Fibroblast of villous mesenchyme (primary cell): ENCODE data around the gene PNMA8C. TPM values are rescaled to one million over a fixed set of nuclear protein-coding genes. Genes with fewer than 3 reads are reported as not detected.

Experiments
- DNase-seq: peaks from one replicate; pipeline ENCODE4 v3.0.0-alpha.2; 2010; ENCODE audit warnings: low read depth
- H3K4me3 ChIP-seq: 2 replicates; pipeline ENCODE4 v1.5.1; 2011; ENCODE audit warnings: low read depth, mild to moderate bottlenecking, low read length
- total RNA-seq: library from RNA; depleted of rRNA; stranded (reverse); fragments of >200 nt; gene quantifications from 2 replicates; pipeline ENCODE4 v1.2.3, GENCODE V29; 2012
- TF ChIP-seq, protein P1 (sequence below): IDR thresholded peaks from 2 replicates; pipeline ENCODE4 v1.5.1; 2012; ENCODE audit warnings: low read depth, mild to moderate bottlenecking, low read length; ENCODE audit not compliant: insufficient read depth

Gene PNMA8C
- total RNA-seq, 1 donor = under 0.01 TPM

DNA sequence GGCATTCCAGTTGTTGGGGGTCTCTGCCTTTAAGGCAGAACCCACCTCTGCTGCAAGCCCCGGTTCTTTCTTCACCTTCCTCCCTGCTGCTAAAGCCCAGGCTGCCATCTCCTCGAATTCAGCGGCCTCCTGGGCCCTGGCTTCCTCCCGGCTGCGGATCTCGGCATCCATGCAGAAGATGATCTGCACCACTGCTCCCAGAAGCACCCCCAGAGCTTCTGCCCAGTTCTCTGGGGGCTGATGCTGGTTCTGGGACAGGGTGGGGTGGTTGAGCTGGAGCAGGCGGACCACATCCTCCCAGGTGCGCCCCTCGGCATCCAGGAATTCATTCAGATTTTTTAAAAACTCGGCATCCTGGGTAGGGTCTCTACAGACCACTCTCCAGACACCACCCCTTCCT, 41.6 kb upstream of the PNMA8C start:
- no peak for DNase-seq
- TF ChIP-seq, protein P1, sequence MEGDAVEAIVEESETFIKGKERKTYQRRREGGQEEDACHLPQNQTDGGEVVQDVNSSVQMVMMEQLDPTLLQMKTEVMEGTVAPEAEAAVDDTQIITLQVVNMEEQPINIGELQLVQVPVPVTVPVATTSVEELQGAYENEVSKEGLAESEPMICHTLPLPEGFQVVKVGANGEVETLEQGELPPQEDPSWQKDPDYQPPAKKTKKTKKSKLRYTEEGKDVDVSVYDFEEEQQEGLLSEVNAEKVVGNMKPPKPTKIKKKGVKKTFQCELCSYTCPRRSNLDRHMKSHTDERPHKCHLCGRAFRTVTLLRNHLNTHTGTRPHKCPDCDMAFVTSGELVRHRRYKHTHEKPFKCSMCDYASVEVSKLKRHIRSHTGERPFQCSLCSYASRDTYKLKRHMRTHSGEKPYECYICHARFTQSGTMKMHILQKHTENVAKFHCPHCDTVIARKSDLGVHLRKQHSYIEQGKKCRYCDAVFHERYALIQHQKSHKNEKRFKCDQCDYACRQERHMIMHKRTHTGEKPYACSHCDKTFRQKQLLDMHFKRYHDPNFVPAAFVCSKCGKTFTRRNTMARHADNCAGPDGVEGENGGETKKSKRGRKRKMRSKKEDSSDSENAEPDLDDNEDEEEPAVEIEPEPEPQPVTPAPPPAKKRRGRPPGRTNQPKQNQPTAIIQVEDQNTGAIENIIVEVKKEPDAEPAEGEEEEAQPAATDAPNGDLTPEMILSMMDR = no peak
- H3K4me3 ChIP-seq = no peak overlapping the region

DNA sequence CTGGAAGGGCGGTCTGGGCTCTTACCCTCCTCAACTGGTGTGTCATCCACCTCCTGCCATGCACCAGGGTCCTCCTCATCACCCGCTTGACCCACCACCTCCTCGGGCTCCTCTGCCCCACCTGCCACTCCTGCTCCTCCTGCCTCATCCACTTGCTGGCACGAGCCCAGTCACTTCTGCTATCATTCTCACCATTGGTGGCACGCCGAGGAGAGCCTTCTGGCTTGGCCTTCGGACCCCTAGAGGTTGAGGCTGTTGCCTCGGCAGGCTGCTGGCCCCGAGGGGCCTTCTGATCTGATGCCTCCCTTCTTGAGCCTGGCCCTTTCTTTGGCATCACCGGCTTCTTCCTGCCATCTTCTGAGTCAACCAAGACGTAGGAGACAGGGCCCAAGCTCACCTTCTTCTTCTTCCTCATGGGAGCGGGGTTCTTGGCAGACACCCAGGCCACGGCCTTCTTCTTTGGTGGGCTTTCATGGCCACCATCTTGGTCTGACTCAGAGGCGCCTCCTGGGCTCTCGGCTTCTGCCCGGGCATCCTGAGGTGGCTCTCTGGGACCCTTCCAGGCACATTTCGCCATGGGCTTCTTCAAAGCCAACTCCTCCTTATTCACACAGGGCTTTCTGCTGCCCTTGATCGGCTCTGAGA, 40.9 kb upstream of the PNMA8C start:
- TF ChIP-seq, protein P1 = no peak
- H3K4me3 ChIP-seq = no peak overlapping the region
- DNase-seq = no peak

DNA sequence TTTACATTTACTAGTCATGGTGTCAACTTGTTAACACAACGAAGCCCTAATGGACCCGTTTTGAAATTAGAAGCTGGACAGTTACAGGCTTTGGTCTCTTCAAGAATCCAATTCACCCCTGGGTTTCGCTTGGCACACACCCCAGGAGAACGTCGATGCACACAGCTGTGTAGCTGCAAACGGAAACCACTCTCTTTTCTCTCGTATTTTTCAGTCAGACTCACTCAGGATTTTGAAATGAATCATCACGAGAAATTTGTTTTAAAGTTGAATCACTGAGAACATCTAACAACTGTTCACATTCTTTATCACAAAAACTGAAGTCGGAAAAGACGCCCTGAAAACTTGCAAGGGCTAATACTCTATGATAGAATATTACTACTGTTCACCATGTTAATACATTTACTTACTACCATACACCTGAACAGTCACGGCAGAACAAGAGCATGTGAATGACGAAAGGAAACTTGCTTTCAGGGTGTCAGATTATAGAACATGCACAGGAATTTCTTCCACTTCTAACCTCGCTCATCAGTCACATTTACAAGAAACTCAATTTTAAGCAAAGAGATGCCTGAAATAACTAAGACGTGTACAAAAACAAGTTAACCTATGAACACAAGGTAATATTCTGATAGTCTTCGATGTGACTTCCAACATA, 37.9 kb upstream of the PNMA8C start:
- TF ChIP-seq, protein P1 = no peak
- peak; percentile 76 for DNase-seq
- H3K4me3 ChIP-seq = no peak overlapping the region

DNA sequence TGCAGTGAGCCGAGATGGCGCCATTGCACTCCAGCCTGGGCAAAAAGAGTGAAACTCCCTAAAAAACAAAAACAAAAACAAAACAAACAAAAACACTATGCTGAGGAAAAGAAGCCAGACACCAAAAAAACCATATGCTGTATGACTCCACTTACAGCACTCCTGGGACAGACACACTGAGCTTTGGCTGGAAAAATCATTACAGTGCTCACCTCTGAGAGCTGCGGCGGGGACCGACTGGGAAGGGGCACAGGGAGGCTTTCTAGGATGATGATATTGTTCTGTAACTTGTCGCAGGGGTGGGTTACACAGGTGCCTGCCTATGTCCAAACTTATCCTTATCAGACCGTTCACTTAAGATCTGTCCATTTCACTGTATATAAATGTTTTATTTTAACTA, 34.8 kb upstream of the PNMA8C start:
- TF ChIP-seq, protein P1 = no peak
- no peak for DNase-seq

DNA sequence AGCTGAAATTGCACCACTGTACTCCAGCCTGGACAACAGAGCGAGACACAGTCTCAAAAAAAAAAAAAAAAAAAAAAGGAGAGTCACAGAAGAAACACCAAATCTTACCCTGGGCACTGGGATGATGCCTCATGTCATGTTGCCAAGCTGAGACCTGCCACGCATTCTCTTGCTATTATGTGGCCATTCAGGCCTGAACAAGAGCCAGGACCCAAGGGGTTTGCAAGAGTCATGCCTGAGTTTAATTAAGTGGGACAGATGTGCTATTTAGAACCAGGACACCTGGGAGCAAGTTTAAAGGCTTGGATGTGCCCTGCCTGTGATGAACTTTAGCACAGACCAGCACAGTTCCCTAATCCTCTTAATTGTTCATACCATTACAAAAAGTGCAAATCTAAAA, 32.8 kb upstream of the PNMA8C start:
- DNase-seq = no peak

More for the DNA sequence above, 34.8 kb upstream of the PNMA8C start:
- no peak overlapping the region for H3K4me3 ChIP-seq

DNA sequence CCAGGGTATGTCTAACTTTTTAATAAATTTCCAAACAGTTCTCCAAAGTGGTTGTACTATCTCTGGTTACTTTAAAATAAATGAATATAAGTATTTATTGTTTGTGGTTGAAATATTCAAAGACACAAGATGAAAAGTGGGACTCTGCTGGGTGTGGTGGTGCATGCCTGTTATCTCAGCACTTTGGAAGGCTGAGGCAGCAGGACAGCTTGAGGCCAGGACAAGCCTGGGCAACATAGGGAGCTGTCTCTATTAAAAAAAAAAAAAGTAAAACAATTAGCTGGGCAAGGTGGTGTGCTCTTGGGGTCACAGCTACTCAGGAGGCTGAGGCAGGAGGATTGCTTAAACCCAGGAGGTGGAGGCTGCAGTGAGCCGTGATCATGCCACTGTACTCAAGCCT, 32.2 kb upstream of the PNMA8C start:
- DNase-seq = no peak
- H3K4me3 ChIP-seq = no peak overlapping the region
- TF ChIP-seq, protein P1 = no peak

More for the DNA sequence above, 32.8 kb upstream of the PNMA8C start:
- TF ChIP-seq, protein P1 = no peak
- no peak overlapping the region for H3K4me3 ChIP-seq
